H1 (cell line): ENCODE results near the gene KISS1. TPM values are rescaled to one million over a fixed set of nuclear protein-coding genes. Genes with fewer than 3 reads are reported as not detected.

Source experiments
- CTCF ChIA-PET: fragments of 300-600 bp; sonication (Branson Sonifier 250); formaldehyde crosslinking; loops from one replicate; lab custom pipeline; 2021; ENCODE audit not compliant: partially characterized antibody; lab: Charles Lee
- POLR2A ChIA-PET: fragments of 300-600 bp; sonication (Branson Sonifier 250); formaldehyde crosslinking; loops from one replicate; lab custom pipeline; 2021; ENCODE audit warnings: inconsistent platforms; ENCODE audit not compliant: partially characterized antibody; lab: Charles Lee
- DNase-seq, 2 experiments: peaks; one replicate each; pipeline versions ENCODE4 v3.0.0 to v3.0.0-alpha.2; 2010 to 2022; ENCODE audit warnings: low spot score in 2 of 2, low read depth in 1 of 2, mixed read lengths in 1 of 2
- FAIRE-seq: peaks from 2 replicates; lab custom pipeline; 2011; peaks lifted over from hg19 to GRCh38; lab: Jason Lieb, UNC
- H2AFZ ChIP-seq: 2 replicates; pipeline ENCODE4 v1.8.1; 2012; ENCODE audit warnings: low read length, inconsistent platforms
- H2AK5ac ChIP-seq: 2 replicates; pipeline ENCODE4 v1.6.1; 2013; ENCODE audit warnings: low read depth, low read length
- H2BK120ac ChIP-seq: replicated peaks from 2 replicates; pipeline ENCODE3; 2013; ENCODE audit warnings: low read depth, low read length, inconsistent platforms
- H2BK12ac ChIP-seq: 2 replicates; pipeline ENCODE4 v1.6.1; 2013; ENCODE audit warnings: low read depth, low read length
- H2BK15ac ChIP-seq: 2 replicates; pipeline ENCODE4 v1.6.1; 2013; ENCODE audit warnings: low read length
- H2BK20ac ChIP-seq: 2 replicates; pipeline ENCODE4 v1.6.1; 2013; ENCODE audit warnings: low read length
- H2BK5ac ChIP-seq: 2 replicates; pipeline ENCODE4 v1.6.1; 2013; ENCODE audit warnings: low read depth, low read length
- H3K14ac ChIP-seq: 2 replicates; pipeline ENCODE4 v1.6.1; 2013; ENCODE audit warnings: inconsistent platforms; ENCODE audit not compliant: insufficient read length
- H3K18ac ChIP-seq: 2 replicates; pipeline ENCODE4 v1.6.1; 2013; ENCODE audit warnings: low read length; ENCODE audit errors: extremely low read depth
- H3K23ac ChIP-seq: 2 replicates; pipeline ENCODE4 v1.6.1; 2013; ENCODE audit warnings: inconsistent platforms; ENCODE audit not compliant: insufficient read length
- H3K23me2 ChIP-seq: 2 replicates; pipeline ENCODE4 v1.6.1; 2013; ENCODE audit warnings: low read depth, low read length
- H3K27ac ChIP-seq: 2 replicates; pipeline ENCODE4 v1.6.1; 2011; ENCODE audit warnings: low read depth, low read length, inconsistent platforms
- H3K27me3 ChIP-seq, 4 experiments: replicated peaks in 1 of 4; 1 replicate in 1 of 4; 2 replicates in 3 of 4; pipeline versions ENCODE4 v1.6.1 to v1.8.1; 2011 to 2013; ENCODE audit warnings: low read length in 3 of 4, mild to moderate bottlenecking in 3 of 4, inconsistent platforms in 2 of 4, mixed read lengths in 2 of 4, moderate library complexity in 1 of 4; ENCODE audit not compliant: control insufficient read depth in 3 of 4, insufficient read depth in 3 of 4; ENCODE audit errors: extremely low read depth in 1 of 4
- H3K36me3 ChIP-seq, 4 experiments: 2 replicates each; pipeline versions ENCODE4 v1.6.1 to v1.8.1; 2011 to 2013; ENCODE audit warnings: mild to moderate bottlenecking in 4 of 4, low read length in 3 of 4, moderate library complexity in 2 of 4, control low read depth in 1 of 4, inconsistent platforms in 1 of 4; ENCODE audit not compliant: insufficient read depth in 4 of 4, control insufficient read depth in 2 of 4
- H3K4ac ChIP-seq: replicated peaks from 2 replicates; pipeline ENCODE3; 2013; ENCODE audit warnings: low read length, low read depth, mixed read lengths, inconsistent platforms; ENCODE audit not compliant: insufficient read length
- H3K4me1 ChIP-seq, 4 experiments: replicated peaks in 1 of 4; 1 replicate in 1 of 4; 2 replicates in 3 of 4; pipeline versions ENCODE4 v1.6.1 to v1.8.1; 2011 to 2013; ENCODE audit warnings: low read length in 3 of 4, inconsistent platforms in 2 of 4, mixed read lengths in 1 of 4; ENCODE audit not compliant: insufficient read depth in 4 of 4, control insufficient read depth in 3 of 4
- H3K4me2 ChIP-seq, 2 experiments: 2 replicates each; pipeline versions ENCODE4 v1.6.1 to v1.8.1; 2011 to 2013; ENCODE audit warnings: low read depth in 2 of 2, low read length in 2 of 2, control low read depth in 1 of 2, inconsistent platforms in 1 of 2, mild to moderate bottlenecking in 1 of 2; ENCODE audit not compliant: insufficient read depth in 1 of 2
- H3K4me3 ChIP-seq, 4 experiments: fragments of 200-600, 300-600 bp in 1 of 4; sonication (generic), shearing (Covaris generic), sonication (Bioruptor Twin) in 1 of 4; 2 replicates each; pipeline versions ENCODE4 v1.5.1 to v1.8.1; 2011 to 2016; ENCODE audit warnings: low read length in 4 of 4, low read depth in 3 of 4, control low read depth in 2 of 4, inconsistent platforms in 2 of 4, mild to moderate bottlenecking in 2 of 4, mixed read lengths in 1 of 4, moderate library complexity in 1 of 4; ENCODE audit not compliant: insufficient read depth in 2 of 4; ENCODE audit errors: extremely low read depth in 1 of 4
- H3K56ac ChIP-seq: replicated peaks from 2 replicates; pipeline ENCODE3; 2013; ENCODE audit warnings: low read depth, mild to moderate bottlenecking, mixed read lengths, low read length, inconsistent platforms; ENCODE audit not compliant: insufficient read length
- H3K79me1 ChIP-seq: 2 replicates; pipeline ENCODE4 v1.6.1; 2013; ENCODE audit warnings: low read depth, low read length, control low read depth
- H3K79me2 ChIP-seq, 2 experiments: 2 replicates each; pipeline versions ENCODE4 v1.6.1 to v1.8.1; 2012 to 2013; ENCODE audit warnings: low read length in 2 of 2, mild to moderate bottlenecking in 2 of 2, inconsistent platforms in 1 of 2; ENCODE audit not compliant: insufficient read depth in 2 of 2, control insufficient read depth in 1 of 2
- H3K9ac ChIP-seq, 4 experiments: replicated peaks in 1 of 4; 1 replicate in 1 of 4; 2 replicates in 3 of 4; pipeline versions ENCODE4 v1.6.1 to v1.8.1; 2011 to 2013; ENCODE audit warnings: low read depth in 3 of 4, low read length in 3 of 4, control low read depth in 2 of 4, mild to moderate bottlenecking in 2 of 4, moderate library complexity in 2 of 4, inconsistent platforms in 1 of 4; ENCODE audit errors: extremely low read depth in 1 of 4
- H3K9me3 ChIP-seq, 2 experiments: 2 replicates each; pipeline versions ENCODE4 v1.6.1 to v1.8.1; 2012 to 2013; ENCODE audit warnings: mild to moderate bottlenecking in 2 of 2, moderate library complexity in 2 of 2, control low read depth in 1 of 2, inconsistent platforms in 1 of 2, low read depth in 1 of 2, low read length in 1 of 2, mixed read lengths in 1 of 2; ENCODE audit not compliant: insufficient read depth in 2 of 2
- H4K20me1 ChIP-seq, 2 experiments: replicated peaks in 1 of 2; 2 replicates each; pipeline versions ENCODE3 to v1.8.1; 2011 to 2013; ENCODE audit warnings: inconsistent platforms in 2 of 2, low read length in 2 of 2, mild to moderate bottlenecking in 1 of 2; ENCODE audit not compliant: insufficient read depth in 2 of 2, control insufficient read depth in 1 of 2
- H4K5ac ChIP-seq: 2 replicates; pipeline ENCODE4 v1.6.1; 2013; ENCODE audit warnings: low read length, low read depth, mixed read lengths, inconsistent platforms; ENCODE audit not compliant: insufficient read length
- H4K8ac ChIP-seq: 2 replicates; pipeline ENCODE4 v1.8.0; 2013; ENCODE audit warnings: mild to moderate bottlenecking, moderate library complexity, low read length, inconsistent platforms; ENCODE audit not compliant: insufficient read depth; ENCODE audit errors: extremely low read depth
- H4K91ac ChIP-seq: replicated peaks from 2 replicates; pipeline ENCODE3; 2013; ENCODE audit warnings: low read length, mixed read lengths, inconsistent platforms; ENCODE audit not compliant: insufficient read length
- ATF3 ChIP-seq: IDR thresholded peaks from 2 replicates; pipeline ENCODE4 v1.6.1; 2011; ENCODE audit warnings: low read depth, mild to moderate bottlenecking, low read length; ENCODE audit not compliant: insufficient read depth
- CHD1 ChIP-seq: IDR thresholded peaks from 2 replicates; pipeline ENCODE4 v1.6.1; 2012; ENCODE audit warnings: low read depth, low read length, improper control_type of control experiment
- CHD2 ChIP-seq: IDR thresholded peaks from 2 replicates; pipeline ENCODE4 v1.6.1; 2012; ENCODE audit warnings: low read length, improper control_type of control experiment
- JUN ChIP-seq: IDR thresholded peaks from 2 replicates; pipeline ENCODE4 v1.6.1; 2011; ENCODE audit warnings: low read depth, mild to moderate bottlenecking, improper control_type of control experiment, low read length
- POU5F1 ChIP-seq: IDR thresholded peaks from 2 replicates; pipeline ENCODE4 v1.6.1; 2011; ENCODE audit warnings: low read depth, mild to moderate bottlenecking, low read length, moderate library complexity
- SP4 ChIP-seq: IDR thresholded peaks from 2 replicates; pipeline ENCODE4 v1.6.1; 2012; ENCODE audit warnings: low read length, inconsistent platforms
- SRF ChIP-seq: IDR thresholded peaks from 2 replicates; pipeline ENCODE4 v1.6.1; 2011; ENCODE audit warnings: mild to moderate bottlenecking, low read depth, low read length, moderate library complexity
- SUZ12 ChIP-seq: fragments of 200-600 bp; sonication (generic); IDR thresholded peaks from 2 replicates; pipeline ENCODE4 v1.6.1; 2012; ENCODE audit warnings: mild to moderate bottlenecking, inconsistent platforms, low read length, moderate library complexity, mixed read lengths
- USF2 ChIP-seq: IDR thresholded peaks from 2 replicates; pipeline ENCODE4 v1.6.1; 2011; ENCODE audit warnings: low read length, improper control_type of control experiment
- WGBS, 2 experiments: shearing (Covaris generic) in 1 of 2; methylation state at CpG; one replicate each; pipeline versions ENCODE4 v1.1.6 to v1.1.7; 2013 to 2015; ENCODE audit warnings: low lambda C conversion rate in 2 of 2, mixed read lengths in 2 of 2, inconsistent platforms in 1 of 2, low coverage in 1 of 2, missing lambda C conversion rate in 1 of 2; ENCODE audit not compliant: insufficient replicate concordance in 2 of 2, insufficient coverage in 1 of 2, insufficient read length in 1 of 2; ENCODE audit errors: extremely low coverage in 1 of 2, missing lambda C conversion rate in 1 of 2; 5-methylcytosine and 5-hydroxymethylcytosine counted together
- polyA plus RNA-seq, 7 experiments: library from polyadenylated mRNA; depleted of rRNA in 3 of 7; stranded (reverse) in 5 of 7; unstranded in 2 of 7; fragments of >200 nt in 5 of 7; fragments of 200-250 nt in 2 of 7; gene quantifications; 1 replicate in 5 of 7; 2 replicates in 1 of 7; 4 replicates in 1 of 7; pipeline versions ENCODE4 v1.2.1 to v1.2.3, GENCODE V29; 2011 to 2013; ENCODE audit warnings: missing spikeins in 2 of 7, mixed read lengths in 2 of 7
- total RNA-seq: library from RNA; stranded (reverse); fragmentation: NEBNext Ultra II Directional; extraction: Animal tissue kit (Norgen Biotek cat#: 25700); gene quantifications from 2 replicates; pipeline ENCODE4 v1.2.1, GENCODE V29; 2021

The KISS1 gene
- total and polyA plus RNA-seq, 2 of the 8 experiments (the other 6 are each of a cell fraction or from before 2014, with no cell fraction given), result 0.71 TPM; not detected in 1

- Histone ChIP-seq H3K4ac (no peak overlapping the region), H2BK120ac (no peak overlapping the region), H3K79me2 (no peaks in the 10 kb centered on the region), H3K36me3 (0 out of 8 replicates have a peak, but pooled peaks cover 0 to 4% (median 0%) of the 10 kb centered on the region in 4 experiments), H4K5ac (no peak overlapping the region), H3K4me1 (no peaks in the 10 kb centered on the region), H3K79me1 (no peaks in the 10 kb centered on the region), H4K91ac (no peak overlapping the region), H2AFZ (no peak overlapping the region), H3K9ac (no peak overlapping the region), H3K9me3 (no peaks in the 10 kb centered on the region), H4K8ac (no peak overlapping the region), H2BK15ac (no peak overlapping the region), H2BK20ac (no peak overlapping the region), H3K56ac (no peak overlapping the region), H3K4me2 (no peak overlapping the region), H3K27me3 (no peaks in the 10 kb centered on the region), H4K20me1 (no peaks in the 10 kb centered on the region), H3K14ac (no peak overlapping the region), H3K23ac (no peak overlapping the region)
- POLR2A ChIA-PET, result interaction anchor here (2.6 kb wide), 1 partner anchor 12 kb away, joined by 9 read pairs; no protein-coding TSS in a partner anchor
- FAIRE-seq, result no peak
- TF ChIP-seq SRF (no peak), JUN (no peak), POU5F1 (no peak), SUZ12 (no peak), CHD2 (no peak), USF2 (no peak), ATF3 (no peak), SP4 (no peak), CHD1 (no peak)
- TF ChIP-seq, all 59 proteins: peak for 0
- Histone ChIP-seq H2BK12ac (no peak overlapping the region), H2BK5ac (no peak overlapping the region; the same call in 1 of the 2 replicates), H3K4me3 (no peak overlapping the region), H2AK5ac (no peak overlapping the region), H3K23me2 (no peaks in the 10 kb centered on the region), H3K27ac (no peak overlapping the region), H3K18ac (no peak overlapping the region)
- 92% methylated on average over 10 of the region's 10 CpGs; no CpG with 5 or more reads in 1 of the 2 experiments for WGBS, 2 experiments
- CTCF ChIA-PET, result interaction anchor here (0.8 to 5.3 kb wide), 8 partner anchors 12 to 156 kb away, joined by 3 to 43 read pairs (median 4); partner anchors contain the start of gene GOLT1A
- no peak for DNase-seq
These were observed 46.6 kb upstream of the KISS1 start for GRCh38 chr1:204242920-204243319.
